Stimulated activated CD8-positive, alpha-beta memory T cell treated with anti-CD3 and anti-CD28 coated beads, Interleukin-12 subunit alpha, Interleukin-12 subunit beta, amount 100 ng/mL, for 24 hours (primary cell): ENCODE results near the gene IMPDH2.
"Not testable (repeated sequence)": the region's sequence is repeated elsewhere in the genome, so short reads cannot be mapped to it uniquely, and the experiment has no call there.

Experiments
- DNase-seq: peaks from one replicate; pipeline ENCODE4 v3.0.0-alpha.2; 2020; ENCODE audit errors: extremely low read depth

Gene IMPDH2

DNA sequence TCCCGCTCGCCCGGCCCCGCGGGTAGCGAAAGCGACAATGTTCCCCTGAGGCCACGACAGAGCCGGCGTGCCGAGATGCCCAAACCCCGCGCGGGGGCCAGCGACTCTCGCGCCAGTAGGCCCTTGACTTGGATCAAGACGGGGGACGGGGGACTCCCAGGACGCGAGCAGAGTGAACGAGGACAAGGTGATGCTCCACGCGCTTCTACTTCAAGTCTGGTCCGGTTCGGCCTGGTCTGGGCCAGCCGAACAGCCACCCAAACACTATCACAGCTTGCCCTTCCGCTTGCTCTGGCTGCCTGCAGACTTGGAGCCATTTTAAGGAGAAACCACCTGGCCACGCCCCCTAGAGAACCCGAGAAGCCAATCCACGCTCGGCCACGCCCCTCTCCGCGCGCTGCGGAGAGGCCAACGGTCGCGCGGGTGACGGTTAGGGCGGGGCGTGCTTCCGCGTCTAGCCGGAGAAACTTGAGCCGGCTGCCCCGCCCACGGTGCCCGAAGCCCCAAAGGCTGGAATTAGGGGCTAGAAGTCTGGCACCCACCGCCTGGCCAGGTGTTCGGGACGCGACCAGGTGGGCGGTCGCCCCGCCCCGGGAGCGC, 7.9 kb downstream of the IMPDH2 start:
- peak; percentile 97 for DNase-seq

- no peak for DNase-seq
Observed at GRCh38 chr3:49020330-49021212, 8.6 kb downstream of the IMPDH2 start.

DNA sequence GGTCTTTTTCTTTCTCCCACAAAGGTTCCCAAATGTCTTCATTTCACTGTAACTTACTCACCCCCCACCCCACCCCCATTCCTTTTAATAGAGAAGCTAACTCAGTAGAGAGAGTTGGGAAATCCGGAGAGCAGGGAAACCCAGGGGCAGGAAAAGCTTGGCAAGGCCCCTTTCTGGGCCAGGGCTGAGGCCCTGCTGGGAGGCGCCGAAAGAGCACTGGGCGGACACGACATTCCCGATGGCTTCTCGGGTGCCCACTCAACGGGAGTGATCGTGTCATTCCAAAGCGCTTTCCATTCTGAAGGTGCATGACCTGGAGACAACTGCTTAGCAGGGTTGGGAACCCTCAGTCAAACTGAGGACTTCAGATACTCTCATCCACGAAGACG, 9.3 kb downstream of the IMPDH2 start:
- no peak for DNase-seq

- no peak for DNase-seq
Observed at GRCh38 chr3:49018707-49019006, 10.5 kb downstream of the IMPDH2 start.

DNA sequence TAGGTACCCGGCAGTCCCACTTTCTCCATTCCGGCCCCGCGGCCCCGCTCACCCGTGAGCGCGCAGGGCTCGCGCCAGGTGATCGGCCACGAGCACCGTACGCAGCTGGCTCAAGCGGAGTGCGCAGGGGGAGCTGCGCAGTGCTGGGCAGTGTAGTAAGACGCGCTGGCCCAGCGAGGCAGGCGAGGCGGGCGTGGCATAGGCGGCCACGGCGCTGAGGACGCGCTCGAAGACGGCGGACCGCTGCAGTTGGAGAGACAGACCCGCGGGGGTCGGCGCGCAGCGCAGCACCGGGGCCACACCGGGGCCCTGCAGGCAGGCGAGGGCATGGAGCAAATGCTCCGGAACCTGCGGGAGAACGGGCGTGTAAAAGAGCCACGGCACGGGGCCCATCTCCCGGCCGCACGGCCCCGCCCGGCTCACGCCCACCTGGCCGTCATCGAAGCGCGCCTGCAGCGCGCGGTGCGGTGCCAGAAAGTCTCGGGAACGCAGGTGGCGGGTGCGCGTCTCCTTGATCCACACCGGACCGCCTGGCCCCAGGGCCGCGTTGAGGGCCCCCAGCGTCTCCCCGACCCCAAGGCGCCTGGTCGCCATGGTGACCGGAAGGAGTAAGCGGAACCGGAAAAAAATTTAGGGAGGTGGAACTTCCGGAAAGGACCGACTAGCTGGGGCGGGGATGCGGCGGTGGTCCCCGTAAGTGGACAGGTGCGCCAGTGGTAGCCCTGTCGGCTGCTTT, 11.1 kb downstream of the IMPDH2 start, which contains the start of gene DALRD3:
TSS of gene DALRD3 (minus strand) at position 610 of the 736 bp plus-strand sequence. CDS start at position 594, 16 bp downstream.
- DNase-seq = no peak

- DNase-seq = no peak
Observed at GRCh38 chr3:49017229-49017970, 11.8 kb downstream of the IMPDH2 start.

DNA sequence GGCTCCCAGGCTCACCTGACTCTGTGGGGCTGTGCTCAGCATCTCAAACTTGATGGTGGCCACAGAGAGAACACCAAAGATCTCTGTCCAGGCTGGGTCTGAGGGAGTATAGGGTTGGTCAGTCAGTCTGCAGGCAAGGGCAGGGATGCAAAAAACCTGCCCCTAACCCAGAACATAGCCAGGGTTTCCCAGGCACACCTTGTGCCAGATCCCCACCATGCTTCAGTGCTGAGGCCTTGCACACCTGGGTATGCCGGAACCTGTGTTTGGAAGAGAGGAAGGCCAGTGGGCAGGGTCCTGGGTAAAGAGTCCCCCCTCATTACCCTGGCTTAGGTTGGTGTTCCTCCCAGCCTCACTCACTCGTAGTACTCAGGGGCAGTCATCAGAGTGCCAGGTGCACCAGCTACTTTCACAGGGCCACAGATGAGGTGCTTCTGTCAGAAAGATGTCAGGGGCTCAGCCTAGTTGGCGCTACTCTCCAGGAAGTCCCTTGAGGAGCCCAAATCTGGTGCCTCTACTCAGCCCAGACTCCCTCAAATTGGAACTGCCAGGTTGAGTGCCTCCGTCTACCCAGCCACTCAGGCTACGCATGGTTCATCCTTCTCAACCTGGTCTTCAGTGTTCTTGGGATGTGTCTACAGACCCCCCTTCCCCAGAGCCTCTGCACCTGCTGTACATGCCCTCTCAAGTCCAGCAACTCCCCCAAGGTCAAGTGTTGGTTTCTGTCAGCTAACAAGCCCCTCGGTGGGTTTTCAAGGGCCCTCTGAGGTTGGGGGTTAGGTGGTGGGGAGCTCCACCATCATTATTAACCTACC, 12.6 kb downstream of the IMPDH2 start:
- no peak for DNase-seq

DNA sequence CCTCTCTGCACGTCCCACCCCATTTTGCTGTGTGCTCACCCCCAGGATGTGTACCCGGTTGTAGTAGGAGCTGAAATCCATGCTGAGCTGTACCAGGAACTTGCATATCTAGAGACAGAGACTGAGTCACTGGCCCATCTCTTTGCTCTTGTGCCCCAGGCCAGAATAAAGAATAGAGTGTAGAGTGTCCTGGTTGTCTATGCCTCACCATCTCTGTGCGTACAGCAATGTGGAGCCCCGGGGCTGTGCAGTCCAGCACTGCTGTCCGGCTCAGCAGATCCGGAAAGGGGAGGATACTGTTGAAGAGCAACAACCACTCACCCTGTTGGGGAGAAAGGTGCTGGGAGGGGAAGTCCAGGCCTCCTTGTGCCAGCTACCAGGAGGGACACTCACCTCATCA, 13.4 kb downstream of the IMPDH2 start:
- DNase-seq = no peak

GRCh38 chr3:49015072-49015471, 14.1 kb downstream of the IMPDH2 start:
- no peak for DNase-seq

- DNase-seq = no peak
Observed at GRCh38 chr3:49013738-49014660, 15.2 kb downstream of the IMPDH2 start.

- no peak for DNase-seq
Observed at GRCh38 chr3:49013113-49013737, 16.0 kb downstream of the IMPDH2 start.

GRCh38 chr3:49012441-49013017, 16.7 kb downstream of the IMPDH2 start:
- no peak for DNase-seq

DNA sequence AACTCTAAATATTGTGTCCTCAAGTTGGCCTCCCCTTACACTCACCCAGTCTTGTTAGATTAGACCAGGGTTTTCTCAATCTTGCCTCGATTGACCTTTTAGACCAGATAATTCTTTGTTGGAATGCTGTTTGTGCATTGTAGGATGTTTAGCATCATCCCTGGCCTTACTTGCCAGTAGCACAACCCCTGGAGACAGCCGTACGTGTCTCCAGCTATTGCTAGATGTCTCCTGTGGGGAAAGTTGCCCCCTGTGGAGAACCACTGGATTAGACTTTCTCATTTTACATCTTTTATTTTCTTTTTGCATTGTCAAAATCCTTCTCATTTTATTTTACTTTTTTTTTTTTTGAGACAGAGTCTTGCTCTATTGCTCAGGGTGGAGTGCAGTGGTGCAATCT, 19.8 kb downstream of the IMPDH2 start:
- no peak for DNase-seq

- not testable (repeated sequence) for DNase-seq
Observed at GRCh38 chr3:49008627-49009026, 20.6 kb downstream of the IMPDH2 start.

- DNase-seq = peak; percentile 69
Observed at GRCh38 chr3:49007771-49008528, 21.2 kb downstream of the IMPDH2 start.

- DNase-seq = peak; percentile 91
Observed at GRCh38 chr3:49007068-49007770, 22.0 kb downstream of the IMPDH2 start, which contains the start of gene WDR6. TSS of gene WDR6 (plus strand) at chr3:49007391. CDS start at chr3:49007432, 41 bp downstream.

GRCh38 chr3:49006408-49007067, 22.7 kb downstream of the IMPDH2 start:
- DNase-seq = no peak
